ENCODE measurements around the gene FAM186B. TPM values are rescaled to one million over a fixed set of nuclear protein-coding genes. Genes with fewer than 3 reads are reported as not detected.
A peak's percentile ranks its signal among the peaks of the same experiment; 100 is the strongest.

FAM186B gene
- total RNA-seq, 1 donor from 2014 or later = 0.57 TPM

DNA sequence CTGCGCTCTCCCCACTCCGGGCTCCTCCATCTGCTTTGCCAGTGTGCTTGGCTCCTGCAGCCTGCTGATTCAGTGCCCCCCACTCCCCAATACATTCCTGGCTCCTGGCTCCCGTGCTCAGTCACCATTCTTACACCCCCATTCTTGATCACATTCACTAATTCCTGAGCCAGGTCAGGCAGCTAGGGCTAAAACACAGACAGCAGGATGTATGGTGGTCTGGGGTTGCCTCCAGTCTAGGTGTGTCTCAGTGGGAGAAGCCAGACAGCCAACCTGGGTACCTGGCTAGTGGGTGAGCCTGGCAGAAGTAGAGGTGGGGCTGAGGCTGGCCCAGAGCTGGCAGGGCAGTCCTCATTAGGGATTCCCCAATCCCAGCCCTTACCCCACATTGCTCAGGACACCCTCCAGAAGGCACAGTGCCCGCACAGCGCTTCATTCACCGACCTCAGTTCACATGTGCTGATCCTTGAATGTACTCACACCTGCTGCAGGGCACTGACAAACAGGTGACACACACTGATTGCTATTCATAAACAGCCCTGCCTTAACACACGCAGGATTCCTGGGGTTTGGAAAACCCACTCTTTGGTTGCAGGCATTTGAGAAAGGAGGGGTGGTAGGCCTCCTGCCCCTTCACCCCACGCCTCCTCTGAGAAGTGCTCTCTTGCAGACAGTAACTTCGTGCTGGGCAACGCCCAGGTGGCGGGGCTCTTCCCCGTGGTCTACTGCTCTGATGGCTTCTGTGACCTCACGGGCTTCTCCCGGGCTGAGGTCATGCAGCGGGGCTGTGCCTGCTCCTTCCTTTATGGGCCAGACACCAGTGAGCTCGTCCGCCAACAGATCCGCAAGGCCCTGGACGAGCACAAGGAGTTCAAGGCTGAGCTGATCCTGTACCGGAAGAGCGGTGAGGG lies 65.0 kb downstream of the FAM186B start:
- Histone ChIP-seq H2AFZ (ENCODE audit: low read depth, low read length) (no peak overlapping the region), H3K4me3 (ENCODE audit: insufficient read depth, low read depth, low read length) (no peak overlapping the region), H4K20me1 (ENCODE audit: insufficient read depth, low read length) (peaks cover 13% of the 10 kb centered on the region), H3K4me2 (ENCODE audit: low read length) (no peak overlapping the region), H3K9me3 (ENCODE audit: insufficient read depth, low read depth, low read length) (no peaks in the 10 kb centered on the region), H3K9ac (ENCODE audit: low read length) (no peak overlapping the region), H3K79me2 (ENCODE audit: insufficient read depth, low read length) (no peaks in the 10 kb centered on the region), H3K4me1 (ENCODE audit: insufficient read depth, low read length) (peaks cover 13% of the 10 kb centered on the region), H3K27ac (ENCODE audit: low read depth, low read length) (no peak overlapping the region), H3K36me3 (ENCODE audit: insufficient read depth, low read length) (no peaks in the 10 kb centered on the region), H3K27me3 (ENCODE audit: insufficient read depth, low read length) (peaks cover 49% of the 10 kb centered on the region)
- DNase-seq (ENCODE audit: low read depth) (no peak), FAIRE-seq (no peak)
- peaks cover 4% of the 10 kb centered on the region for H3K4me1 Mint-ChIP-seq (ENCODE audit: low read depth, unreplicated experiment)
- peaks cover 77% of the 10 kb centered on the region for H3K27me3 Mint-ChIP-seq (ENCODE audit: low read depth, unreplicated experiment)
- H3K4me3 Mint-ChIP-seq (ENCODE audit: unreplicated experiment) = no peak overlapping the region
- peaks cover 2% of the 10 kb centered on the region for H3K36me3 Mint-ChIP-seq (ENCODE audit: low read depth, unreplicated experiment)
- peaks cover 3% of the 10 kb centered on the region for H3K9me3 Mint-ChIP-seq (ENCODE audit: unreplicated experiment)
- H3K27ac Mint-ChIP-seq (ENCODE audit: unreplicated experiment) = no peak overlapping the region
- TF ChIP-seq, protein P1, sequence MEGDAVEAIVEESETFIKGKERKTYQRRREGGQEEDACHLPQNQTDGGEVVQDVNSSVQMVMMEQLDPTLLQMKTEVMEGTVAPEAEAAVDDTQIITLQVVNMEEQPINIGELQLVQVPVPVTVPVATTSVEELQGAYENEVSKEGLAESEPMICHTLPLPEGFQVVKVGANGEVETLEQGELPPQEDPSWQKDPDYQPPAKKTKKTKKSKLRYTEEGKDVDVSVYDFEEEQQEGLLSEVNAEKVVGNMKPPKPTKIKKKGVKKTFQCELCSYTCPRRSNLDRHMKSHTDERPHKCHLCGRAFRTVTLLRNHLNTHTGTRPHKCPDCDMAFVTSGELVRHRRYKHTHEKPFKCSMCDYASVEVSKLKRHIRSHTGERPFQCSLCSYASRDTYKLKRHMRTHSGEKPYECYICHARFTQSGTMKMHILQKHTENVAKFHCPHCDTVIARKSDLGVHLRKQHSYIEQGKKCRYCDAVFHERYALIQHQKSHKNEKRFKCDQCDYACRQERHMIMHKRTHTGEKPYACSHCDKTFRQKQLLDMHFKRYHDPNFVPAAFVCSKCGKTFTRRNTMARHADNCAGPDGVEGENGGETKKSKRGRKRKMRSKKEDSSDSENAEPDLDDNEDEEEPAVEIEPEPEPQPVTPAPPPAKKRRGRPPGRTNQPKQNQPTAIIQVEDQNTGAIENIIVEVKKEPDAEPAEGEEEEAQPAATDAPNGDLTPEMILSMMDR (IDR thresholded peaks at IDR 0.05; ENCODE audit: insufficient read depth, low read depth, low read length) = no peak

DNA sequence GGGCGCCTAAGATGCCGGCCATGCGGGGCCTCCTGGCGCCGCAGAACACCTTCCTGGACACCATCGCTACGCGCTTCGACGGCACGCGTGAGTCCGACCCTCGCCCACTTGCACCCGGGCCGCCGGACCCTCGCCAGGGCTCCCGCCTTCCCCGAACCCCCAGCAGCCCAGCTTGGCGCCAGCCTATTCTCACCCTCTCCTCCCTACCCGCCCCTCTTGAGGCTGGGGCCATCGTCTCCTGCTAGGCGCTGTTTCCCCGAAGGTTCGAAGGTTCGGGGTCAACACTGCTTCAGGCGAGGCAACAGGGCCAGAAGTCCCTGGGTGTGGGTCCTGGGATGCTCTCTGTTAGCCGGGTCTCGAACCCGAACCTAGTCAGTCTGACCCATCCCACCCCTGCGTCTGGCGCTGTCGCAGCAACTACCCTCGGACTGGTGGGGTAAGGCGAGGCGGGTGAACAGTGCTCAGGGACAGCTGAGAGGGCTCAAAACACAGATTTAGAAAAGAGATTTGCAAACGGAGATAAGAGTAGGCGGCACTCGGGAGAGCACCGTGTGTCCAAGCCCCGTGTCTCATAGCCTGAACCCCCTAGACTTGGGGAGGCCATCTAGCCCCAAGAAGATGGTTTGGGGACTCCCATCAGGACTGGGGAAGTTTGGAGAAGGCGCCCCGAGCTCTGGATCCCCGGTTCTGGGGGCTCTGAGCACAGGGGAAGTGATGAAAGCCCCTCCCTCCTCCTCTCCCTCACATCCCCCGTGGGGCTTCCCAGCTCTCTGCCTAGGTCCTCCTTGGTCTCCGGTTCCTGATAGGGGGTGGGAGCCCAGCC lies 65.8 kb downstream of the FAM186B start:
- Mint-ChIP-seq H3K4me3 (ENCODE audit: unreplicated experiment) (no peak overlapping the region), H3K9me3 (ENCODE audit: unreplicated experiment) (no peaks in the 10 kb centered on the region), H3K27ac (ENCODE audit: unreplicated experiment) (no peak overlapping the region), H3K36me3 (ENCODE audit: low read depth, unreplicated experiment) (peaks cover 2% of the 10 kb centered on the region), H3K4me1 (ENCODE audit: low read depth, unreplicated experiment) (peaks cover 5% of the 10 kb centered on the region), H3K27me3 (ENCODE audit: low read depth, unreplicated experiment) (peaks cover 68% of the 10 kb centered on the region)
- Histone ChIP-seq H3K79me2 (ENCODE audit: insufficient read depth, low read length) (no peaks in the 10 kb centered on the region), H3K4me3 (ENCODE audit: insufficient read depth, low read depth, low read length) (no peak overlapping the region), H4K20me1 (ENCODE audit: insufficient read depth, low read length) (peaks cover 11% of the 10 kb centered on the region), H3K27ac (ENCODE audit: low read depth, low read length) (no peak overlapping the region), H3K9me3 (ENCODE audit: insufficient read depth, low read depth, low read length) (no peaks in the 10 kb centered on the region), H2AFZ (ENCODE audit: low read depth, low read length) (no peak overlapping the region), H3K4me1 (ENCODE audit: insufficient read depth, low read length) (peaks cover 13% of the 10 kb centered on the region), H3K27me3 (ENCODE audit: insufficient read depth, low read length) (peaks cover 43% of the 10 kb centered on the region), H3K36me3 (ENCODE audit: insufficient read depth, low read length) (no peaks in the 10 kb centered on the region), H3K4me2 (ENCODE audit: low read length) (peak overlapping the region; percentile 73), H3K9ac (ENCODE audit: low read length) (no peak overlapping the region)
- no peak for DNase-seq (ENCODE audit: low read depth)
- FAIRE-seq = no peak
- TF ChIP-seq EZH2 (IDR thresholded peaks at IDR 0.05; ENCODE audit: insufficient read depth, low read length) = peak; percentile 100
- TF ChIP-seq, protein P1 (IDR thresholded peaks at IDR 0.05; ENCODE audit: insufficient read depth, low read depth, low read length) = no peak
